CD4-positive, alpha-beta T cell treated with Interleukin-12 subunit alpha and Interleukin-12 subunit beta, for 1 hour (primary cell): Measurements from ENCODE around the gene TNXB.
"Not testable (repeated sequence)": the region's sequence is repeated elsewhere in the genome, so short reads cannot be mapped to it uniquely, and the experiment has no call there.

ENCODE experiments used
- DNase-seq: peaks from one replicate; pipeline ENCODE4 v3.0.0-alpha.2; 2020

TNXB gene

DNA sequence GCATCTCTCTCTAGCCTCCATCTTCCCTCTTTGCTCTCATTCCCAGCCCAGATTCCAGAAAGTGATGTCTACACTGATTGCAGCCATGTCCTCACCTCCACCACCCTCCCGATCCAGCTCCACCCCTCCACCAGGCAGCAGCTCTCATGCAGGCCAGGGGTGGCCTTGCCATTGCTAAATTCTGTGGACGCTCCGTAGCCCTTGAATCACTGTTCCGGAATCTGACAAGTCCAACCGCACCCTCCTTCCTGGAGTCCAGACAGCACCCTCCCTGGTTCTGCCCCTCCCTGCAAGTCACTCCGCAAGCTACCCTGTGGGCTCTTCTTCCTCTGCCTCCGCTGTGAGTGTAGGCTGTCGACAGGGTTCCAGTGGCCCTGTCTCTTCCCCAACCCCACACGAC lies 26.2 kb downstream of the TNXB start:
- DNase-seq: no peak

DNA sequence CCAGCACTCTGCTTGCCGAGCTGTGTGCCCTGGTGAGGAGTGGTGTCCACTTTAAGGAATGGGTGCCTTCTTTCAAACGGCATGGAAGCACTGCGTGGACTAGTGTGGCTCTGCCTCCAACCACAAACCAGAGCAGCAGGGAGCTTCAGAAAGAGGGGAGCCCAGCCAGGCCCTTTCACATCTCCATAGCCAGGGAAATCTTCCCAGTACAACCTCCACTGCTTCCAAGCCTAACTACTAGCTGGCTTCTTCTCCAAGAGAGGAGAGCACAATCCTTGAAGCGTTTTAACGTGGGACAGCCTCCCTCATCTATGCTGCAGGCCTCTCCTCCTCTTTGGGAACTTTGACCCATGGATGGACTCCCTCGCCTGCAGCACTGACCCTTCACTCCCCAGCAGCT lies 26.7 kb downstream of the TNXB start:
- DNase-seq: no peak

DNA sequence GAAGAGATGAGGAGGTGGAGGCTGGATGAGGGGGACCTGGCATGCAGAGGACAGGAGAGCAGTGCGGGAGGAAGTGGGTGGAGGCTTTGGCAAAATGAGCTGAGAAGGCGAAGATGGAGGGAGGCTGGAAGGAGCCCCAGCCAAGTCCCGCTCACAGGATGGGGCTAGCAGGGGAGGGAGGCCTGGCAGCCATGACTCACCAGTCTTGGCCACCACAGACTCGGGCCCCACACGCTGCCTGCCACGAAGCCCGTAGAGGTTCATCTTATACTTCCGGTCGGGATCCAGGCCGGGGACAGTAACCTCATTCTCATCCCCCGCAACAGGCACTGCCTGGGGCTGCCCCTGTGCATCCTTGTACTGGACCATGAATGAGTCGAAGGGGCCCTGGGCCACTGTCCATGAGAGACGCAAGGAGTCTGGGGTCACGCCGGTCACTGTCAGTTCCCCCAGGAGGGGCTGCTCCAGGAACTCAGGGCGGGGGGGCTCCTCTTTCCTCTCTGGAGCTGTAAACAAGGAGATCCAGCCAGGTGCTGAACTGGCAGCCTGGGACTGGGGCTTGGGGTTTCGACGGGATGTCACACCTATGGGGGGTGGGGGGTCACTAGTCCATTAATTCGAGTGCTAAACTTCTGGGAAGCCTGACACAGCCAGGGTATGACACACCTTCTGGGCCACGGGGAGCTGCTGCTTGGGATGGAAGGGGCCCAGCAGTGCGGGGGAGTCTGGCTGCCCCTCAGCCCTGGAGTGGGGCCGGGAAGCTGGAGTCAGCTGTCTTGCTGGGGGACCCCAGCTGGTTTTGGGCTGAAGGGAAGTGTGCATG lies 27.8 kb downstream of the TNXB start:
- DNase-seq: no peak

DNA sequence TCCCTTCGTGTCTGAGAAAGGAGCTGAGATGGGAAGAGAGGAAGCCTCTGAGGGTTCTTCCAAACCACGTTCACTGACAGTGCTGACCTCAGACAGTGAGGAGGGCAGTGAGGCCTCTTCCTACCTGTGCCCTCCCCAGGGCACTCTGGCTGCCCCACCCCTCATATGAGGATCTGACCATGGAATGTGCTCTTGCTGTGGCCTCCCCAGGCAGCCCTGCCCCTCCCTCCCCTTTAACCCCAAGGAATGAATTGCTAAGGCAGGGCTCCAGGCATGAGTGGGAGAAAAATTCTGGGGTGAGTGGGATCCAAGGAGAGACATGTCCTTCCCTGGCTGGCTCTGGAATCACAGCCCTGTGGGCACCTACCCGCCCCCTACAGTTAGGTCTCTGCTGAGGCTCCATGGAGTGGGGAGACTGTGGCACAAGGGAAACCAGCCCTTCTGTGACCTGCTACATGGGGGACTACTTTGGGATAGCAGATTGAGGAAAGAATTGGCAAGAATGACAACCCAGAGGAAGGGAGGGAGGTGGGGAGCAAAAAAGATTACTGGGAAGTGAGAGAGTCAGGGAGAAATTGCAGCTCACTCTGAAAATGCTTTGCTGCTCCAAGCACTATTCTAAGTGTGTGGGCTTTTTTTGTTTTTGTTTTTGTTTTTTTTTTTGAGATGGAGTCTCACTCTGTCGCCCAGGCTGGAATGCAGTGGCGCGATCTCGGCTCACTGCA lies 29.4 kb downstream of the TNXB start:
- no peak for DNase-seq

GRCh38 chr6:32076321-32076809 lies 32.8 kb downstream of the TNXB start:
- DNase-seq: no peak

GRCh38 chr6:32075781-32076180 lies 33.4 kb downstream of the TNXB start:
- DNase-seq: no peak

DNA sequence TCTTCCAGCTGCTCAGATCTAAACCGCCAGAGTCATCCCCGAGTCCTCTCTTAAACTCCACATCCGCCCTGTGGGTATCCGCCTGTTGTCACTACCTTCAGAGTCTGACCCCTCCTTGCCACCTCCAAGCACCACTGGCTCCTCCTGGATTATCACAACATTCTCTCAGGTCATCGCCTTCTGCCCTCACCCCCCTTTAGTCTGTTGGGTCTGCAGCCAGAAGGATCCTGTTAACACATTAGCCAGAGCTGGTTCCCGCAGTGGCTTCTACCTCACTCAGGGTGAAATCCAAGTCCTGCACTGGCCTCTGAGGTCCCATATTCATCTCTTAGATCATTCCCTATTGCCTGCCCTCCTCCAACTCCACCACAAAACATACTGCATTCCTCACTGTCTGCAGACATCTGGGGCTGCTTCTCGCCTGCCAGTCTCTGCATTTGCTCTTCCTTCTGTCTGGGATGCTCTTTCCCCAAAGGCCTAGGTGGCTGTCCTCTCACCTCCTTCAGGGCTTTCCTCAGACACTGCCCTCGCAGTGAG lies 34.1 kb downstream of the TNXB start:
- no peak for DNase-seq

DNA sequence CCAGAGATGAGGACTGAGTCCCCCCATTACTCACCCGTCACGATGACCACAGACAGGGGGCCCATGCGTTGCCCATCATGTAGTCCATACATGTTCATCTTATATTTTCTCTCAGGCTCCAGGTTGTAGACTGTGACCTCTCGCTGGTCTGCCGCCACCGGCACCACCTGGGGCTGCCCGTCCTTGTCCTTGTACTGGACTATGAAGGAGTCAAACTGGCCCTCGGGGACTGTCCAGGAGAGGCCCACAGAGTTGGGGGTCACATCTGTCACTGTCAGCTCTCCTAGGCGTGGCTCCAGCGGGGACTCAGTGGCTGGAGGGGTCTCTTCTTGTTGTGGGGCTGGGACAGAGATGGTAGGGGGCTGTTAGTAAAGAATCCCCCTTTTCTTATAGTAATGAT lies 35.5 kb downstream of the TNXB start:
- no peak for DNase-seq

DNA sequence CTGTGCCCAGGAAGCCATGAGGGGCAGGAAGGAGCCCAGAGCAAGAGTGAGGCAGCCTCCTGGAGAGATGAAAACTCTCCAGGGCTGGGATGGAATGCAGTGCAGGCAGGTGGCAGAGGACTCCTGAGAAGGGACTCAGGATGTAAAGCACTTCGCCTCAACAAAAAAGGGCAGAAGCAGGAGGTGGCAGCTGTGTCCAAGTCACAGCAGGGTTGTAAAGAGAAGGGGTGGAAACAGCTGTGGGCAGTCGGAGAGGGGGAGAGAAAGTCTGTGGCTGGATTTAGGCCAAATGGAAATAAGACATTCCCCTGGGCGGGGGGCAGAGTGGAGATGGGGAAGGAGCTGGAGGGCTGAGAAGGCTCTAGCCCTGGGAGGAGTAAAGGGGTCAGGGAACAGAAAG lies 36.0 kb downstream of the TNXB start:
- DNase-seq: no peak

- no peak for DNase-seq
These were observed 38.2 kb downstream of the TNXB start for GRCh38 chr6:32070814-32071543.

GRCh38 chr6:32069878-32070515 lies 39.1 kb downstream of the TNXB start:
- no peak for DNase-seq

- no peak for DNase-seq
These were observed 39.7 kb downstream of the TNXB start for GRCh38 chr6:32069460-32069859.

- DNase-seq: no peak
These were observed 40.3 kb downstream of the TNXB start for GRCh38 chr6:32068867-32069266.

GRCh38 chr6:32068315-32068714 lies 40.8 kb downstream of the TNXB start:
- not testable (repeated sequence) for DNase-seq

- DNase-seq: not testable (repeated sequence)
These were observed 41.6 kb downstream of the TNXB start for GRCh38 chr6:32067521-32067920.

GRCh38 chr6:32064706-32065105 lies 44.4 kb downstream of the TNXB start:
- DNase-seq: no peak

GRCh38 chr6:32060966-32061655 lies 48.0 kb downstream of the TNXB start:
- no peak for DNase-seq

DNA sequence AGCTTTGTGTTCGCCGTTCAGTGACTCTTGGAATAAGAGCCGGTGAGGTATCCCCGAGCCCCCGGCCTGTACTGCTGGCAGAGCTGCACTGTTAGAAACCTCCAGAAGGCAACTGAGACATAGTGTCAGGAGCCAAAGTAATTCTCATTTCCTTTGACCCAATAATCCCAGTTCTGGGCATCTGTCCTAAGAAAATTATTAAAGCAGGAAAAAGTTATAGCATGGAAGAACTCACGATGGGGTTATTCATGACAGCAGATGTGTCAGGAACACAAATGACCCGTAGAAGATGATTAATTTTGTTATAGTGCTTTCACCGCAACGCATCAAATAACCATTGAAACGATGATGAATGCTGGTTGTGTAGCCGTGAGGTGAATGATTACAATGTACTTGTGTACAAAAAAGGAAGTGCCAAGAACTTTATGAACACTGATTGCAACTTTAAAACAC lies 50.6 kb downstream of the TNXB start:
- DNase-seq: no peak

DNA sequence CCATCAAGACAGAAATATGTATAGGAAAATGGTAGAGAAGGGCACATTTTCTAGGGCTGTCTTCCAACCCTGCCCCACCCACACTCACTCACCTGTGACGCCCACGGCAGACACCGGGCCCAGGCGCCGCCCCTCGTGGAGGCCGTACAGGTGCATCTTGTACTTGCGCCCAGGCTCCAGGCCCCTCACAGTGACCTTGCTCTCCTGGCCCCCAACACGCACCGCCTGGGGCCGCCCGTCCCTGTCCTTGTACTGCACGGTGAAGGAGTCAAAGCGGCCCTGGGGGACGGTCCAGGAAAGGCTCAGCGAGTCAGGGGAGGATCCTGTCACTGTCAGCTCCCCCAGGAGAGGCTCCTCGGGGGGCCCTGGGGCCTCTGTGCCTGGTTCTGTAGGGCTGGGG lies 51.2 kb downstream of the TNXB start:
- no peak for DNase-seq

DNA sequence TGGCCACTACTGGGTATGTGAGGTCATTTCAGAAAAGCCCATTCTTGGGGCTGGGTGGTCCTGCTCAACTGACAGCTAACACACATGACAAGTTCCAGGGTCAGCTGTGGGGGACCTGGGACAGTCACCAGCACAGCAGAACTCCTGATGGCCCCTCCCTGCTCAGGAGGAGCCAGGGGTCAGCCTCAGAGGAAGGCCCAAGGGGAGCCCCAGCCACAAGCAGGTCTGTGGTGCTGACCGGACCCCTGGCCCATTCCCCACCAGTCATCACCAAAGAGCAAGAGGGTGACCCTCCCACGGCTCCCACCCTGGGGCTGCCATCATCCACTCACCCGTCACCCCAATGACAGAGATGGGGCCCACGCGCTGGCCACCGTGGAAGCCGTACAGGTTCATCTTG lies 52.9 kb downstream of the TNXB start:
- no peak for DNase-seq

DNA sequence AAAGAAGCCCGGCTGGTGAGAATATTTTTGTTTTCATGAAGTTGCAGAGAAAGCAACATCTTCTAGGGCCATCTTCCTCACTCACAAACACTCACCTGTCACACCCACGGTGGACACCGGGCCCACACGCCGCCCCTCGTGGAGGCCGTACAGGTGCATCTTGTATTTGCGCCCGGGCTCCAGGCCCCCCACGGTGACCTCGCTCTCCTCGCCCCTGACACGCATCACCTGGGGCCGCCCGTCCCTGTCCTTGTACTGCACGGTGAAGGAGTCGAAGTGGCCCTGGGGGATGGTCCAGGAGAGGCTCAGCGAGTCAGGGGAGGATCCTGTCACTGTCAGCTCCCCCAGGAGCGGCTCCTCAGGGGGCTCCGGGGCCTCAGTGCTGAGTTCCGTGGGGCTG lies 53.4 kb downstream of the TNXB start:
- DNase-seq: not testable (repeated sequence)

- DNase-seq: not testable (repeated sequence)
These were observed 55.8 kb downstream of the TNXB start for GRCh38 chr6:32053314-32053713.
